ENCODE data around the gene SLC38A10. TPM values are rescaled to one million over a fixed set of nuclear protein-coding genes. Genes with fewer than 3 reads are reported as not detected.

SLC38A10 gene
- total RNA-seq, 1 donor from 2014 or later: 87.3 TPM

- ATAC-seq: no peak
- Histone ChIP-seq H3K36me3 (peaks cover 7% of the 10 kb centered on the region), H3K27me3 (no peaks in the 10 kb centered on the region), H3K4me1 (peaks cover 8% of the 10 kb centered on the region), H3K4me3 (no peak overlapping the region), H3K9me3 (no peaks in the 10 kb centered on the region), H3K27ac (no peak overlapping the region)
- intact Hi-C loops (cut with DNase I): no loop called here
- DNase-seq: no peak
- no peak for TF ChIP-seq CTCF (IDR thresholded peaks at IDR 0.05)
Observed at GRCh38 chr17:81197831-81198490, 97.1 kb downstream of the SLC38A10 start.

- H3K4me1 ChIP-seq: peaks cover 8% of the 10 kb centered on the region
Observed at GRCh38 chr17:81197409-81197795, 97.7 kb downstream of the SLC38A10 start.

GRCh38 chr17:81196505-81197408 is 98.3 kb downstream of the SLC38A10 start:
- Histone ChIP-seq H3K4me3 (peak overlapping the region; percentile 3), H3K4me1 (peaks cover 8% of the 10 kb centered on the region), H3K9me3 (no peaks in the 10 kb centered on the region), H3K36me3 (peaks cover 7% of the 10 kb centered on the region), H3K27me3 (no peaks in the 10 kb centered on the region), H3K27ac (no peak overlapping the region)
- intact Hi-C loops (cut with DNase I): no loop called here
- no peak for TF ChIP-seq CTCF (IDR thresholded peaks at IDR 0.05)
- DNase-seq (no peak), ATAC-seq (no peak)

More at GRCh38 chr17:81197409-81197795, 97.7 kb downstream of the SLC38A10 start:
- ATAC-seq: no peak
- no peaks in the 10 kb centered on the region for H3K9me3 ChIP-seq
- no peak for TF ChIP-seq CTCF (IDR thresholded peaks at IDR 0.05)
- no peaks in the 10 kb centered on the region for H3K27me3 ChIP-seq
- intact Hi-C loops (cut with DNase I): no loop called here
- DNase-seq: no peak
- no peak overlapping the region for H3K4me3 ChIP-seq
- peaks cover 7% of the 10 kb centered on the region for H3K36me3 ChIP-seq
- no peak overlapping the region for H3K27ac ChIP-seq

GRCh38 chr17:81195941-81196495 is 99.1 kb downstream of the SLC38A10 start:
- Histone ChIP-seq H3K4me3 (no peak overlapping the region), H3K4me1 (peaks cover 8% of the 10 kb centered on the region), H3K27me3 (no peaks in the 10 kb centered on the region), H3K27ac (no peak overlapping the region), H3K36me3 (peaks cover 7% of the 10 kb centered on the region), H3K9me3 (no peaks in the 10 kb centered on the region)
- no peak for TF ChIP-seq CTCF (IDR thresholded peaks at IDR 0.05)
- no peak for DNase-seq
- intact Hi-C loops (cut with DNase I): no loop called here
- no peak for ATAC-seq

Other genes with a start within 250 kb of the SLC38A10 start
- gene PVALEF, start 129.8 kb downstream of the SLC38A10 start, total RNA-seq: not detected
- 72.5 TPM for gene AATK, start 129.1 kb downstream of the SLC38A10 start, total RNA-seq
- gene CEP131, start 72.3 kb downstream of the SLC38A10 start, total RNA-seq: 7.5 TPM
- 40.2 TPM for gene TEPSIN, start 56.3 kb downstream of the SLC38A10 start, total RNA-seq
- gene NDUFAF8, start 56.0 kb downstream of the SLC38A10 start, total RNA-seq: 32.6 TPM
- gene BAHCC1, start 100.2 kb upstream of the SLC38A10 start, total RNA-seq: 23.3 TPM
- gene ACTG1, start 217.5 kb upstream of the SLC38A10 start, total RNA-seq: 2,193 TPM
- gene FSCN2, start 233.1 kb upstream of the SLC38A10 start, total RNA-seq: 3.6 TPM

Measured in upper lobe of right lung (tissue), 1 donor.